ENCODE measurements around the gene DDX51. TPM values are rescaled to one million over a fixed set of nuclear protein-coding genes. Genes with fewer than 3 reads are reported as not detected.

The DDX51 gene
- total RNA-seq, 1 donor = 8.2 TPM

DNA sequence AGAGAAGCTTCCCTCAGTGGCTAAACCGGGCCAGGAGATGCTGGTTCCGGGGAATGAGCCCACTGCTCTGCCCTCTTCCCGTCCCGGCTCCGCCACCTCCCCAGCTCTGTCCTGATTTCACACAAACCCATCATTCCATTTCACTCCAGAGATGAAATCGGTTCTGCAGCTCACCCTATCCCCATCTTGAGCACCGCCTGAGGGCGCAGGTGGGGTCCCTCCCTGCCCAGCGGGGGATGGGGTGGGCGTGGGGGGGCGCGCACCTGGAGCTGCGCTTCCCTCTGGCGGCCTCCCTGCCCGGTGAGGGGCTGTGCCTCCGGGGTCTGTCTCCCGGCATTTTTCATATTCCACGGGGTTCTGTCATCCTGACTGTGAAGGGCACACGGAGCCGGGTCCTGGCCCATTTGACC, 44.8 kb upstream of the DDX51 start:
- no peak for DNase-seq (ENCODE audit: low read depth)
- H3K4me3 ChIP-seq (ENCODE audit: low read depth, low read length) = peak overlapping the region; percentile 65
- TF ChIP-seq, protein P1, sequence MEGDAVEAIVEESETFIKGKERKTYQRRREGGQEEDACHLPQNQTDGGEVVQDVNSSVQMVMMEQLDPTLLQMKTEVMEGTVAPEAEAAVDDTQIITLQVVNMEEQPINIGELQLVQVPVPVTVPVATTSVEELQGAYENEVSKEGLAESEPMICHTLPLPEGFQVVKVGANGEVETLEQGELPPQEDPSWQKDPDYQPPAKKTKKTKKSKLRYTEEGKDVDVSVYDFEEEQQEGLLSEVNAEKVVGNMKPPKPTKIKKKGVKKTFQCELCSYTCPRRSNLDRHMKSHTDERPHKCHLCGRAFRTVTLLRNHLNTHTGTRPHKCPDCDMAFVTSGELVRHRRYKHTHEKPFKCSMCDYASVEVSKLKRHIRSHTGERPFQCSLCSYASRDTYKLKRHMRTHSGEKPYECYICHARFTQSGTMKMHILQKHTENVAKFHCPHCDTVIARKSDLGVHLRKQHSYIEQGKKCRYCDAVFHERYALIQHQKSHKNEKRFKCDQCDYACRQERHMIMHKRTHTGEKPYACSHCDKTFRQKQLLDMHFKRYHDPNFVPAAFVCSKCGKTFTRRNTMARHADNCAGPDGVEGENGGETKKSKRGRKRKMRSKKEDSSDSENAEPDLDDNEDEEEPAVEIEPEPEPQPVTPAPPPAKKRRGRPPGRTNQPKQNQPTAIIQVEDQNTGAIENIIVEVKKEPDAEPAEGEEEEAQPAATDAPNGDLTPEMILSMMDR (IDR thresholded peaks at IDR 0.05; ENCODE audit: insufficient read depth, low read depth, low read length) = no peak

DNA sequence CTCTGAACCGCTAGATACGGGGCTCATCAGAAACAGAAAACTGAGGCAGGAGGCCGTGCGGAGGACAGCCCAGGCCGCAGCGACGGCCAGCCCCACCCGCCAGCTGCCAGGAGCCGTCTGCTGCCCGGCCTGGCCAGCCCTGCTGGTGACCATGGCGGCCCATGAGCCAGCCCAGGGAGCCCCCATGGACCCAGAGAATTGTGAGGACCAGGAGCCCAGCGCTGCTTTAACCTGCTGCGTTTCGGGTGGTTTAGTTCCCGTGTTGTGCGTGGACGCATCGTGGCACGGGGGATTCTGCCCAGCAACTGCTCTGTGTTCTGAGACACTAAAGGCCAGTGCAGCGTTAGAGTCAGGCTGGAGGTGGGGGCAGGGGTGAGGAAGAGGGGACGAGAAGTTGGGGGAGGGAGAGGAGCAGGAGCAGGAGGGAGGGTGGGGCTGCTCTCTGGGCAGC, 44.4 kb upstream of the DDX51 start:
- DNase-seq (ENCODE audit: low read depth) = no peak
- TF ChIP-seq, protein P1 (IDR thresholded peaks at IDR 0.05; ENCODE audit: insufficient read depth, low read depth, low read length) = no peak
- H3K4me3 ChIP-seq (ENCODE audit: low read depth, low read length) = peak overlapping the region; percentile 65

DNA sequence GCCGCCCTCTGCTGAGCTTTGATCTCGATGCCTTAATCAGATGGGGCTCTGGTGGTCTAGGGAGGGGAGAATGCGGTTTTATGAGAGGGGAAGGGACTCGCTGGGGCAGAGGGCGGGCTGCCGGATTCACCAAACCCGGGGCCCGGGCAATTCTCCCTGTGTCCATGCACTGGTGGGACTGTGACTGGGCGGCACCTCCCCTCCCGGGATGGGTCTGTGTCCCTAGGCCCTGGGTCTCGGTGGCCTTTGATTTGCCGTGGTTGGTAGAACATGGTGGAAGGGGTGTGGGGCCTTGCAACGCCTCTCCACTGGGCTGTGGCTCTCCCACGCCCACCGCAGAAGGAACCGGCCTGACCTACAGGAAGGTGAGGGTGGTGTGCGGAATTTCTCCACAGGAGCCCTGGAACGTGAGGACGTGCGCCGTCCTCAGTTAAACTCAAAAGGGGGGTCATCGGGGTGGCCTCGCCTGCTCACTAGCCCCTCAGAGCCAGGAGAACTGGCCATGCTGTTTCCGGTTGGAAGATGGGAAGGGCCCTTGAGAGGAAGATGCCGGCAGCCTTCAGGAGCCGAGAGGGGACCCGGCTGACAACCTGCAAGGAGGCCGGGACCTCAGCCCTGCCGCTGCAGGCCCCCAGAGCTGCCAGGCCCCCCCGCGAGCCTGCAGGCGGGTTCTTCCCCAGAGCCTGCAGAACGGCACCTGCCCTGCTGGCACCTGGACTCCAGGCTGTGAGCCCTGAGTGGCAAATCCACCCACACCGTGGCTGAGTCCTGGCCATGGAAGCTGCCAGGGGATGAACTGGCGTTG, 43.7 kb upstream of the DDX51 start:
- DNase-seq (ENCODE audit: low read depth) = no peak

DNA sequence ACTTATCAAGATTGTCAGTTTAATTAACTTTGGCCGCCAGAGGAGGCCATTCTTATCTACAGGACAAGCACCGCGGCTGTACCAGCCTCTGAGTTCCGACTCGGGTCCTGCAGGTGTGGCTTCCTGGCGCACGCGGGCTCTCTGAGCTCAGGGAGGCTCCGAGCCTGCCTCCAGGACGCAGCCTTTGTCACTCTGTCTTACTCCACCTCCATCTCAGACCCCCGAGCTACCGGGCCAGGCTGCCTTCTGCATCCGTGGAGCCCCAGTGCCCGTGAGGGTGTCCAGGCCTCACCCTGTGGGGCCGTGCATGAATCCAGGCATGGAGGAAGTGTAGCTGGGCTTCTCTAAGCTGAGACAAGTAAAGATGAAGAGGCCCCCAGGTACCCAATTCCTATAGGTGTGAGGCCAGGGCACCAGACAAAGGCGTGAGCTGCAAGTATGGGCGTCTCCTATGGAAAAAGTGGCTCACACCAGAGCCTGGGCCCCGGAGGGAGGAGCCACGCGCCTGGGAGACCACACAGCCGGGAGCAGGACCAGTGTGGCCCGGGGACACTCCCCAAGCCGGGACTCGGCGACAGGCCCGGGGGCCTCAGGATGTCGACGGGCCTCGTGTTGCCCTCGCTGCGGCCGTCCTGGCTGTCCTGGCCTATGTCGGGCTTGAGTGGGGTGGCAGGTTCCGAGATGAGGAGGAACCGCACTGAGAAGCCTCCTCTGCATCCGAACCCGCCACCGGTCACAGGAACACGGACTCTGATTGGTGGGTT, 42.9 kb upstream of the DDX51 start:
- H3K4me3 ChIP-seq (ENCODE audit: low read depth, low read length) = no peak overlapping the region
- no peak for DNase-seq (ENCODE audit: low read depth)
- TF ChIP-seq, protein P1 (IDR thresholded peaks at IDR 0.05; ENCODE audit: insufficient read depth, low read depth, low read length) = no peak

More for the DNA sequence above, 43.7 kb upstream of the DDX51 start:
- no peak overlapping the region for H3K4me3 ChIP-seq (ENCODE audit: low read depth, low read length)
- TF ChIP-seq, protein P1 (IDR thresholded peaks at IDR 0.05; ENCODE audit: insufficient read depth, low read depth, low read length) = no peak

DNA sequence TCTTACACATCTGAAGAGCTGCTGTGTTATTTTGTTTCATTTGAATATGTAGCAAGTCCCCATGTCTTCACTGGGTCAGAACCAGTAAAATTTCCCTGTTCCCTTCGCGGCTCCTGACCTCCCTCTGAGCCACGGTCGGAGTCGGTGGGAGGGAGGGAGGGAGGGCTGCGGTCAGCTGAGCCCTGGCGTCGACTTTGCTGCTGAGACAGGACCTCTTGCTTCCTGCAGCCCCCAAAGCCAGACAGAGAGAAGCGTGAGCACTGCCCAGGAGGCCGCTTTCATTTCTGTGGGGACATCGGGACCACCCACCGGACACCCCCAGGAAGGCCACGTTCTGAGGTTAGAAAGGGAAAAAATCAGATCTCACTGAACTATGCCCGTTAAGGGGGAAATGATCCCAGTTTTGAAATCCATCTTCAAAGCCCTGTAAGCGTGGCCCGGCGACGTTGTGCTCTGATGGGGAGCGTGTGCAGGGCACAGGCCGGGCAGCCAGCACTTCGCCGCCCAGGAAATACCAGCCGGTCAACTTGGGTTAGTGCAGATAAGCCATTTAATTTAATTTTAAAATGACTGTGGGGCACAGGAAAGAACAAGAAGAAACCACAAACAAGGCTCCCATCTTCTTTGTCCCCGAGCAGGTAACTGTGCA, 42.2 kb upstream of the DDX51 start:
- no peak for DNase-seq (ENCODE audit: low read depth)
- no peak overlapping the region for H3K4me3 ChIP-seq (ENCODE audit: low read depth, low read length)
- TF ChIP-seq, protein P1 (IDR thresholded peaks at IDR 0.05; ENCODE audit: insufficient read depth, low read depth, low read length) = no peak

DNA sequence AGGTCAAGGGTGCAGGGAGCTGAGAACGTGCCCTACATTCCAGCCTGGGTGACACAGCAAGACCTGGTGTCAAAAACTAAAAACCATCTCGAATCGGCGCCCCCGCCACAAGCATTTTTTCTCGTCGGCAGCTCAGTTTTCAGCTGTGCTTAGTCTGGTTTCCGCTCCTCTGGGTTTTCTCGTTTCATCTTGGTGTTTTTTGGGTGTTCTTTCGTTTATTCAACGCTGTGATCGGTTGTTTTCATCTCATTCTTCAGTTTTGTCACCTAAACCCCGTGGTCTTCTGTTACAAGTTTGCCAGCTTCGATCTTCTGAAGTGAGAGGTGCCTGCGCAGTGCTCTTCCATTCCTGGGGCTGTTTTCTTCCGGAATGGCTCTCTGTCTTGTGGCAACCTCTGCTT, 41.6 kb upstream of the DDX51 start:
- TF ChIP-seq, protein P1 (IDR thresholded peaks at IDR 0.05; ENCODE audit: insufficient read depth, low read depth, low read length) = no peak
- H3K4me3 ChIP-seq (ENCODE audit: low read depth, low read length) = no peak overlapping the region
- DNase-seq (ENCODE audit: low read depth) = no peak

Measured in fibroblast of villous mesenchyme (primary cell).